ENCODE measurements around the gene FGFR2. TPM values are rescaled to one million over a fixed set of nuclear protein-coding genes. Genes with fewer than 3 reads are reported as not detected.

The FGFR2 gene
- total and polyA plus RNA-seq, 2 donors (not counting 3 experiments of a cell fraction or from before 2014, with no cell fraction given) = 0.06 TPM; not detected in 1

GRCh38 chr10:121613456-121613855 lies 15.2 kb upstream of the FGFR2 start:
- no peak overlapping the region for H3K27ac ChIP-seq (ENCODE audit: insufficient read depth, low read depth, low read length)
- CTCF ChIA-PET = no interaction called here
- H3K27me3 ChIP-seq (ENCODE audit: control insufficient read depth in 2 of 2, insufficient read depth in 2 of 2, low read length in 2 of 2) = no peaks in the 10 kb centered on the region
- H2AFZ ChIP-seq (ENCODE audit: low read depth, low read length) = no peak overlapping the region
- DNase-seq (ENCODE audit: low read depth, low spot score) (no peak), FAIRE-seq (no peak)
- no peaks in the 10 kb centered on the region for H4K20me1 ChIP-seq (replicated peaks; ENCODE audit: control insufficient read depth, extremely low read depth, insufficient read depth, low read length)
- no peaks in the 10 kb centered on the region for H3K4me1 ChIP-seq (ENCODE audit: control insufficient read depth, extremely low read depth, insufficient read depth, low read length)
- POLR2A ChIA-PET = no interaction called here
- H3K4me2 ChIP-seq (ENCODE audit: insufficient read depth, low read length) = no peak overlapping the region
- dilution Hi-C loops (cut with MboI; ENCODE audit: extremely low pct_ligation_motif_present, low sequenced_read_pairs) = no loop called here
- H3K79me2 ChIP-seq (ENCODE audit: control insufficient read depth, insufficient read depth, low read length) = no peaks in the 10 kb centered on the region
- H3K36me3 ChIP-seq (ENCODE audit: control insufficient read depth in 2 of 2, extremely low read depth in 1 of 2, insufficient read depth in 2 of 2, low read length in 2 of 2) = no peaks in the 10 kb centered on the region
- no peaks in the 10 kb centered on the region for H3K9me3 ChIP-seq (replicated peaks; ENCODE audit: control insufficient read depth, insufficient read depth, low read length)
- intact Hi-C loops (cut with micrococcal nuclease) = no loop called here
- H3K9ac ChIP-seq (replicated peaks; ENCODE audit: extremely low read depth, insufficient read depth, low read length) = no peak overlapping the region
- no peak for TF ChIP-seq POLR2AphosphoS5 (IDR thresholded peaks at IDR 0.05; ENCODE audit: insufficient read depth, low read depth, low read length)
- no peak for TF ChIP-seq JUN (IDR thresholded peaks at IDR 0.05; ENCODE audit: borderline replicate concordance, insufficient read depth, insufficient read length, low read depth)
- no peak for TF ChIP-seq GATA2 (IDR thresholded peaks at IDR 0.05; ENCODE audit: insufficient read depth, insufficient read length, low read depth, low read length)
- TF ChIP-seq POLR2A (IDR thresholded peaks at IDR 0.05; ENCODE audit: low read depth, low read length) = no peak
- TF ChIP-seq CTCF (IDR thresholded peaks at IDR 0.05; ENCODE audit: extremely low read depth in 1 of 2, insufficient read depth in 1 of 2, low read depth in 1 of 2, low read length in 2 of 2) = no peak
- TF ChIP-seq EZH2 (IDR thresholded peaks at IDR 0.05; ENCODE audit: borderline replicate concordance, low read depth, low read length, severe bottlenecking) = no peak
- no peak for TF ChIP-seq MYC (IDR thresholded peaks at IDR 0.05; ENCODE audit: low read depth, low read length)
- TF ChIP-seq FOS (IDR thresholded peaks at IDR 0.05; ENCODE audit: borderline replicate concordance, insufficient read depth, low read length) = no peak
- TF ChIP-seq, protein P1, sequence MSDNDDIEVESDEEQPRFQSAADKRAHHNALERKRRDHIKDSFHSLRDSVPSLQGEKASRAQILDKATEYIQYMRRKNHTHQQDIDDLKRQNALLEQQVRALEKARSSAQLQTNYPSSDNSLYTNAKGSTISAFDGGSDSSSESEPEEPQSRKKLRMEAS (IDR thresholded peaks at IDR 0.05; ENCODE audit: insufficient read depth, insufficient read length) = no peak
- no peak overlapping the region for H3K4me3 ChIP-seq (replicated peaks in 1 of 3; ENCODE audit: insufficient read depth in 1 of 3, low read depth in 1 of 3, low read length in 3 of 3)
- no peaks in the 10 kb centered on the region for H3K9me1 ChIP-seq (replicated peaks; ENCODE audit: control insufficient read depth, extremely low read depth, insufficient read depth, low read length)
- no TSS peak for BruUV-seq (replicated peaks)
